NCI-H2107 treated with DMSO at 0.1 percent for 48 hours (cell line): ENCODE measurements around the gene DGKQ.

ENCODE experiments used
- DNase-seq: peaks from one replicate; lab custom pipeline; 2025; ENCODE audit not compliant: unreplicated experiment; lab: John Stamatoyannopoulos, UW

The DGKQ gene

DNA sequence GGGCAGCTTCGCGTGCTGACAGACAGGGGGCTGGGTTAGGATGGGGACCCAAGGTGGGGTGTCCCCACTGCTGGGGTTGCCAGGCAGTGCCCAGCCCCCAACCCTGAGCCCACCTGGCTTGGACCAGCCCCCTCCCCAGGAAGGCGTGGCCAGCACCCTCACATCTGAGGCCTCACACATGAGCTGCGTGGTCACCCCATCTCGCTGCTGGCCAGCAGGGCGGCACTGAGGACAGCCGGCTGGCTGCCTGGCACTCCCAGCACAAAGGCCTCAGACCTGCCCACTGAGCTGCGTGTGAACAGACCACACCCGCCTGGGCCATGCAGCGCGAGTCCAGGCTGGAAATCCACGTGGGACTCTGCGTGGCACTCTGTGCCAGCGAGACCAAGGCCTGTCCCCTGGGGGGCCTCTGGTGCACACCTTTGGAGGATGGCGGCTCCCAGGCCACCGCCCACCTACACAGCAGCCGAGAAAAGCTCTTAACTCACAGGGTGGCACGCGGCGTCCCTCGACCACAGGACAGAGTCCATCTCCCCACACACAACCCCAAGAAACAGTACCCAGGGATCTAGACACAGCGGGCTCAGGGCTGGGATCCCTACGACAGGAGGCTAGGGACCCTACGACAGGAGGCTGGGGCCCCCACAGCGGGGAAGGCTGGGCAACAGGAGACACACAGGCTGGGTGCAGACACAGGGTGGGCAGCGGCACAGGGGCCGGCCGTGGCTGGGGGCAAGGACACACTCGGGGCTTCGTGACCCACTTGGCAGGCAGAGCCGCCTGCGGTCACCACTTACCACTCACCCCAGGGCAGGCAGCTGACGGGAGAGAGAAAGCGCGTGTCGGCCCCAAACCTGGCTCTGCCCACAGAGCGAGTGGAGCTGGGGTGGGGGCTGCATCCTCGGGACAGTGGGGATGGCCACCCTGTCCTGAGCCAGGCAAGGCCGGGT lies 9.8 kb downstream of the DGKQ start:
- DNase-seq, result no peak

- peak; percentile 22 for DNase-seq
These were observed 10.8 kb downstream of the DGKQ start for GRCh38 chr4:962231-963208.

- no peak for DNase-seq
These were observed 11.8 kb downstream of the DGKQ start for GRCh38 chr4:961351-962230.

- no peak for DNase-seq
These were observed 12.6 kb downstream of the DGKQ start for GRCh38 chr4:960636-961350.

DNA sequence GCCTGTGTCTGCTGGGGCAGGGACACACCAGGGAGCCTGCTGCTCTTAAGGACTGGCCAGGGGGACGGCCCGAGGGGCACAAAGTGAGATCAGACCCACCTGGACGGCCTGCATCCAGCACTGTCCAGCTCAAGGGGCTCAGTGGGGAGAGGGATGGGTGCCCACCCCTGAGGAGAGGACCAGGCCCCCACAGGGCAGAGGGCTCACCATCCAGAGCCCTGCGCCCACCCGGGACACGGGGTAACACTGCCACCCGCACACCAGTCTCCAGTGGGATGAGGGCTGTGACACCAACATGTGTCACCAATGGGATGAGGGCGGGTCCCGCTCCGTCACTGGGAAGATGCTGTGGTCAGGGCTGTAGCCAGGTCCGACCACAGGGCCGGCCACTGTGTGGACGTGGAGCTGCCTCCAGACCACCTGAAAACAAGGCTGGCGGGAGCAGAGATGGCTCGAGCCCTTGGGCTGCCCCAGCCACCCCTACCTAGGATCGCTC lies 13.2 kb downstream of the DGKQ start:
- DNase-seq, result no peak

GRCh38 chr4:959338-960139 lies 13.8 kb downstream of the DGKQ start:
- no peak for DNase-seq

DNA sequence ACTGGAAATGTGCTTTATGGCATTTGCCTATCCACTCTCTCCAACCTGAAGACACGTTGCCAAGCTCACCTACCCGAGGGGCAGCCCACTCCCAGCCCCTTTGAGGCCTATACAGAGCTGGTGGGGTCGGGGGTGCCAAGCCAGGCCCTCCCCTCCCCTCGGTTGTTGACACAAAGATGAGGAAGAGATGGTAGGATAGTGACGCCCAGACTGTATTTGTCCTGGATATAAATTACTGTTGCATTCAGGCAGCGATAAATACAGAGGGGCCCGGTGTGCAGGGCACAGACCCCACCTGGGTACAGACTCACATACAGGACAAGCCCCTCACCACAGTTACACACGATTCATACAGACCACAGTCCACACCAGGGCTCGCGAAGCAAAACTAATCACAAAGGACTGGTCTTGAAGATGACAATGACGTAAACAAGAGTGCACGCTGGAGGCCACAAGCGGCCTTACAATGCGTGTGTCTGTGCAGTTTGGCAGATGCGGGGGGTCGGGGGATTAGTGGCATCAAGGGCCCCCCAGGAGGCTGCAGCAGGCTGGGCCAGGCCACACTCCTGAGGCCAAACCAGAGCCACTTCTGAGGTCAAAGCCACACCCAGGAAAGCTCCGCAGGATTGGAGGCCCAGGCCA lies 14.6 kb downstream of the DGKQ start:
- no peak for DNase-seq

GRCh38 chr4:958314-958665 lies 15.1 kb downstream of the DGKQ start:
- no peak for DNase-seq

DNA sequence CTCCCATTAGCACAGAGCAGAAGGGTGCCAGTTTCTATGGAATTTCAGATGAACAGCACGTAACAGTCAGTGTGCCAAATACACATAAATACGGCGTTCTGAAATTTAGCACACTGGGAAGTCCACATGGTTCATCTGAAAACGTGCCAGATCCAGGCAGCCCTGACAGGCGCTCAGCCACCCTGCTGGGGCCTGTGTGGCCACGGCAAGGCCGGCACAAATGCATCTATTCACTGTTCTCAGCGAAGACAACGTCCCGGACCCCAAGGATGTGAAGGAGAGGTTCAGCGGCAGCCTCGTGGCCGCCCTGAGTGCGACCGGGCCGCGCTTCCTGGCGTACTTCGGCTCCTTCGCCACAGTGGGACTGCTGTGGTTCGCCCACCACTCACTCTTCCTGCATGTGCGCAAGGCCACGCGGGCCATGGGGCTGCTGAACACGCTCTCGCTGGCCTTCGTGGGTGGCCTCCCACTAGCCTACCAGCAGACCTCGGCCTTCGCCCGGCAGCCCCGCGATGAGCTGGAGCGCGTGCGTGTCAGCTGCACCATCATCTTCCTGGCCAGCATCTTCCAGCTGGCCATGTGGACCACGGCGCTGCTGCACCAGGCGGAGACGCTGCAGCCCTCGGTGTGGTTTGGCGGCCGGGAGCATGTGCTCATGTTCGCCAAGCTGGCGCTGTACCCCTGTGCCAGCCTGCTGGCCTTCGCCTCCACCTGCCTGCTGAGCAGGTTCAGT lies 15.6 kb downstream of the DGKQ start:
- no peak for DNase-seq

DNA sequence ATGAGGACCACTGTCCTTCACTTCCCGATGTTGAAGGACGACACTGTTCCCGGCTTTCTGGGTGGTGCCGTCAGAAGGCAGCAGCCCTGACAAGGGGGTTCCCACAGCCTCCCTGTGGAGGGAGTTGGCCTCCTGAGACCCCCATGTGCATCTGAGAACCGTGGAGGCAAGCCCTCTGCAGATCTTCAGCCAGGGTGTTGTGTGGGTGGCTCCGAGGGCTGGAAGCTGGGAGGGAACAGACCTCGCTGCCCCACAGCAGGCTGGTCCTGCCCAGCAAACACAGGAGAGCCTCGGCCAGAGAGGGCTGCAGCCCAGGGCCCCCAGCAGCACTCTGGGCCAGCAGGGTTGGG lies 16.2 kb downstream of the DGKQ start:
- DNase-seq, result no peak

DNA sequence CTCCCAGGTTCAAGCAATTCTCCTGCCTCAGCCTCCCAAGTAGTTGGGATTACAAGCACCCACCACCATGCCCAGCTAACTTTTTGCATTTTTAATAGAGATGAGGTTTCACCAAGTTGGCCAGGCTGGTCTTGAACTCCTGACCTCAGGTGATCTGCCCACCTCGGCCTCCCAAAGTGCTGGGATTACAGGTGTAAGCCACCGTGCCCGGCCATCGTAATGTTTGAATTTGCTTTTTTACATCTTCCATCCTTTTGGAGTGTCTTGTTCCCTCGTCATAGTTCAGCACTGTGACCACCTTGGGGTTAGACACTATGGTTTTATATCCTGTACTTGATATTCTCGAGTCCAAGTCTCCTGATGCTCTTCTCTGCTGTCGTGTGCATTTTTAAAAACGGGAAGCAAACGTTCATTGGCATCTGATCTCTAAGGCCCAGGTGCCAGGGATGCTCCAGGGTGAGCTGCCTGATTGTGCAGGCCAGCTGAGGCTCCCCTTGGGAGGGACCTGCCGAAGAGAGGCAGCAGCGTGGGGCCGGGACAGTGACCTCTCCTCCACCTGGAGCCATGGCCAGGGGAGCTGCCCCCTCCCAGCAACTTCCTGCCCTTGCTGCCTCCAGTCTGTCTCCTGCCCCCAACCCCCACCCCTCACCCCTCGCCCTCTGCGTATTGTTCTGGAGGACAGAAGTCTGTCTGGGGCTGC lies 16.7 kb downstream of the DGKQ start:
- no peak for DNase-seq

GRCh38 chr4:955931-956381 lies 17.4 kb downstream of the DGKQ start:
- DNase-seq, result no peak

DNA sequence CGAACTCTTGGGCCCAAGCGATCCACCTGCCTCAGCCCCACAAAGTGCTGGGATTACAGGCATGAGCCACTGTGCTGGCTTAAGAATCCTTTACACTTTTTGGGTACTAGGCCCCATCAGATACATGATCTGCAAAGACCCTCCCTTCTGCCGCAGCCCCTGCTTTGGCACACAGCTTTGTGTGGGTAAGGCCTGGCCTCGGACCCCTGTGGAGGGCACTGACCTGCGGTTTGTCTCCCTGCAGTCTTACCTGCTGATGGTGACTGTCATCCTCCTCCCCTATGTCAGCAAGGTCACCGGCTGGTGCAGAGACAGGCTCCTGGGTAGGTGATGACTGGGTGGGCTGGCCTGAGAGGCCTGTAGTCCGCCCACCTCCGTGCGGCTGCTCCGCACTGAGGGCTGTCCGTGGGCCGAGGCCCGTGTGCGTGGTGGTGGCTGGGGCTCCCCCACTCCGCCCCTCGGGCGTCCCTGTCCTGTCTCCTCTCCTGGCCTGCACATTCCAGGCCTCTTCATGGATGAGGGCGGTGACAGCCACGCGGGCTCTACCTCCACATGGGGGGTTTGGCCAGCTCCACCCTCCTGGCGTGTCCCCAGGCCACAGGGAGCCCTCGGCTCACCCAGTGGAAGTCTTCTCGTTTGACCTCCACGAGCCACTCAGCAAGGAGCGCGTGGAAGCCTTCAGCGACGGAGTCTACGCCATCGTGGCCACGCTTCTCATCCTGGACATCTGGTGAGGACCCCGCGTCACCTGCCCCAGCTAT lies 18.0 kb downstream of the DGKQ start:
- no peak for DNase-seq

DNA sequence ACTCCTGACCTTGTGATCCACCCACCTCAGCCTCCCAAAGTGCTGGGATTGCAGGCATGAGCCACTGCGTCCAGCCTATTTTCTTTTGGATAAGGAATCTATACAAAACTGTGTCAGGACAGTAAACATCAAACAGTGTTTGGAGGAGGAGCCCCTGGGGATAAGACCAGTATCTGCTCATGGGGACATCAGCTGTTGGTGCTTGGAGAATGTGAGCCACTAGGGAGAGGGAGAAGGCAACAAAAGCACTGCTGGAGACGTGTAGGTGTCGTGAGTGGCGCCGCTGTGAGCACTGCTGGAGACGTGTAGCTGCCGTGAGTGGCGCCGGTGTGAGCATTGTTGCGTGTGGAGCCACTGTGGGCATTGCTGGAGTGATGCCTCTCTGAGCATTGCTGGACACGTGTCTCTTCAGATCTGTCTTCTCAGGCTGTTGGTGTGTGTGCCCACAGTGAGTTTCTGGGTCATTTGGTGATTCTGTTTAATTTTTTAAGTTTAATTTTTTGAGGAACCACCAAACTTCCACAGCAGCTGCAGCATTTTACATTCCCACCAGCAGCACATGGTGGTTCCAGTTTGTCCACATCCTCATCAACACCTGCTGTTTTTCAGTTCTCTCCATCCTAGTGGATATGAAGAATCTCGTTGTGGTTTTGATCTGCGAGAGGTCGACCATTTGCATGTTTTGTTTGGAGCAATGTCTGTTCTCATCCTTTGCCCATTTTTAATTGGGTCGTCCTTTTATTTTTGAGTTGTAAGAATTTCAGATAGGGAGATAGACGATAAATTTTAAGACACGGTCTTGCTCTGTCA lies 19.0 kb downstream of the DGKQ start:
- DNase-seq, result no peak

- DNase-seq, result no peak
These were observed 19.8 kb downstream of the DGKQ start for GRCh38 chr4:953574-953915.
